Neural cell (in vitro differentiated cells): ENCODE measurements around the gene TENM3. TPM values are rescaled to one million over a fixed set of nuclear protein-coding genes. Genes with fewer than 3 reads are reported as not detected.

Experiments
- H2AFZ ChIP-seq: fragments of 200-600, 300-800 bp; sonication (generic), shearing (Covaris generic); 2 replicates; pipeline ENCODE4 v1.6.0; 2014; ENCODE audit warnings: low read depth, mild to moderate bottlenecking, antibody characterized with exemption, low read length, moderate library complexity
- H3F3A ChIP-seq: fragments of 200-600 bp; shearing (Covaris generic); 2 replicates; pipeline ENCODE4 v1.6.1; 2016; ENCODE audit warnings: mild to moderate bottlenecking, moderate library complexity, mixed read lengths, antibody characterized with exemption, low read length; ENCODE audit not compliant: insufficient read depth, poor library complexity, severe bottlenecking
- H3K27ac ChIP-seq: fragments of 200-600, 300-800 bp; sonication (generic), shearing (Covaris generic); 2 replicates; pipeline ENCODE4 v1.5.1; 2014; ENCODE audit warnings: mild to moderate bottlenecking, low read length, moderate library complexity
- H3K27me3 ChIP-seq: fragments of 300-800, 200-600 bp; sonication (generic), shearing (Covaris generic); 2 replicates; pipeline ENCODE4 v1.6.0; 2014; ENCODE audit warnings: mild to moderate bottlenecking, low read depth, low read length, moderate library complexity; ENCODE audit not compliant: insufficient read depth
- H3K36me3 ChIP-seq: fragments of 300-800, 200-600 bp; sonication (generic), shearing (Covaris generic); 2 replicates; pipeline ENCODE4 v1.5.1; 2014; ENCODE audit warnings: mild to moderate bottlenecking, antibody characterized with exemption, low read length, moderate library complexity; ENCODE audit not compliant: insufficient read depth
- H3K4me2 ChIP-seq: fragments of 300-800, 200-600 bp; sonication (generic), shearing (Covaris generic); 2 replicates; pipeline ENCODE4 v1.6.0; 2014; ENCODE audit warnings: mild to moderate bottlenecking, low read length
- H3K4me3 ChIP-seq: fragments of 300-800, 200-600 bp; sonication (generic), shearing (Covaris generic); 2 replicates; pipeline ENCODE4 v1.5.1; 2014; ENCODE audit warnings: mild to moderate bottlenecking, low read length, moderate library complexity
- H3K79me2 ChIP-seq: fragments of 200-600 bp; shearing (Covaris generic); replicated peaks from 2 replicates; pipeline ENCODE4 v1.6.0; 2014; ENCODE audit warnings: mild to moderate bottlenecking, low read length, moderate library complexity; ENCODE audit not compliant: insufficient read depth
- H3K9ac ChIP-seq: fragments of 300-800, 200-600 bp; sonication (generic), shearing (Covaris generic); 2 replicates; pipeline ENCODE4 v1.6.1; 2016; ENCODE audit warnings: mild to moderate bottlenecking, low read length, mixed read lengths
- H3K9me2 ChIP-seq: fragments of 200-600 bp; shearing (Covaris generic); 2 replicates; pipeline ENCODE4 v1.6.1; 2016; ENCODE audit warnings: mild to moderate bottlenecking, low read length, mixed read lengths; ENCODE audit not compliant: insufficient read depth
- H3K9me3 ChIP-seq: fragments of 200-600, 300-800 bp; sonication (generic), shearing (Covaris generic); 2 replicates; pipeline ENCODE4 v1.6.1; 2016; ENCODE audit warnings: mild to moderate bottlenecking, mixed run types, low read length, moderate library complexity, mixed read lengths
- H4K20me1 ChIP-seq: fragments of 200-600 bp; shearing (Covaris generic); 2 replicates; pipeline ENCODE4 v1.6.1; 2016; ENCODE audit warnings: mild to moderate bottlenecking, mixed run types; ENCODE audit not compliant: insufficient read depth
- EP300 ChIP-seq: fragments of 450-650 bp; conservative IDR thresholded peaks from 2 replicates; pipeline ENCODE4 v1.6.1; 2014; ENCODE audit warnings: antibody characterized with exemption, mild to moderate bottlenecking, moderate library complexity; ENCODE audit not compliant: poor library complexity, severe bottlenecking
- EZH2 ChIP-seq: fragments of 200-600, 300-800 bp; shearing (Covaris generic), sonication (generic); IDR thresholded peaks from 2 replicates; pipeline ENCODE4 v1.6.1; 2014; ENCODE audit warnings: antibody characterized with exemption, low read length, borderline replicate concordance, mild to moderate bottlenecking; ENCODE audit not compliant: insufficient read depth, poor library complexity, severe bottlenecking
- MXI1 ChIP-seq: fragments of 450-650 bp; conservative IDR thresholded peaks from 2 replicates; pipeline ENCODE4 v1.6.1; 2014; ENCODE audit warnings: antibody characterized with exemption, mild to moderate bottlenecking; ENCODE audit not compliant: poor library complexity, severe bottlenecking
- POLR2AphosphoS5 ChIP-seq: IDR thresholded peaks from 2 replicates; pipeline ENCODE4 v1.6.1; 2012
- RAD21 ChIP-seq: fragments of 450-650 bp; conservative IDR thresholded peaks from 2 replicates; pipeline ENCODE4 v1.6.1; 2014; ENCODE audit warnings: antibody characterized with exemption, mild to moderate bottlenecking, moderate library complexity
- REST ChIP-seq: IDR thresholded peaks from 2 replicates; pipeline ENCODE4 v1.6.1; 2012; ENCODE audit warnings: borderline replicate concordance
- SMC3 ChIP-seq: fragments of 450-650 bp; conservative IDR thresholded peaks from 2 replicates; pipeline ENCODE4 v1.6.1; 2014; ENCODE audit warnings: antibody characterized with exemption, mild to moderate bottlenecking, moderate library complexity; ENCODE audit not compliant: poor library complexity
- TAF1 ChIP-seq: IDR thresholded peaks from 2 replicates; pipeline ENCODE4 v1.6.1; 2012; ENCODE audit warnings: low read depth
- polyA plus RNA-seq: library from polyadenylated mRNA; depleted of rRNA; stranded (reverse); fragments of >200 nt; gene quantifications from 2 replicates; pipeline ENCODE4 v1.2.3, GENCODE V29; 2014
- small RNA-seq, 3 experiments: library from RNA; depleted of rRNA; stranded (forward); fragments of <200 nt; gene quantifications; one replicate each; pipeline ENCODE3, GENCODE V24; 2012
- TF ChIP-seq, protein P1 (sequence below): fragments of 450-650 bp; IDR thresholded peaks from 2 replicates; pipeline ENCODE4 v1.5.1; 2014; ENCODE audit warnings: antibody characterized with exemption, mild to moderate bottlenecking, moderate library complexity; ENCODE audit not compliant: poor library complexity, severe bottlenecking

The TENM3 gene
- polyA plus RNA-seq, 1 donor from 2014 or later, result 7.3 TPM

DNA sequence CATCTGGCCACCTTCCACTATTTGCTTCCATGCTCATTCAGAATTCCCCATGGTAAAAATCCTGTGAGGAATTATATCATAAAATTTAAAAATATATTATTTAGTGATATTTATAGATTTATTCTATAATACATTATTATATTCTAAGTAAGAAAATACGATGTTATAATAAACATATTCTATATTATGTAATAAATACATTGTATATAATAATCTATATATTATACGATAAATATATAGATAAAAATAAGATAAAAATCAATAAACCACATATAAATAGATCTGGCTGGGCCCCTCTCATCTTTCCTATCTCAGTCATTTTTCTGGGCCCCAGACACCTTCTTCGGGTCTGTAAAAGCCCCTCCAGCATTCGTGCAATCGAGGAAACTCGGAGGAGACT, 605.5 kb downstream of the TENM3 start:
- Histone ChIP-seq H4K20me1 (no peaks in the 10 kb centered on the region), H3K36me3 (no peaks in the 10 kb centered on the region), H3K9me2 (no peaks in the 10 kb centered on the region), H3K27ac (no peak overlapping the region), H3F3A (no peaks in the 10 kb centered on the region), H3K27me3 (no peaks in the 10 kb centered on the region), H3K4me2 (no peak overlapping the region), H3K4me3 (no peak overlapping the region), H3K9me3 (no peaks in the 10 kb centered on the region), H2AFZ (no peak overlapping the region), H3K9ac (no peak overlapping the region), H3K79me2 (no peaks in the 10 kb centered on the region)
- TF ChIP-seq REST, result no peak
- TF ChIP-seq, protein P1, sequence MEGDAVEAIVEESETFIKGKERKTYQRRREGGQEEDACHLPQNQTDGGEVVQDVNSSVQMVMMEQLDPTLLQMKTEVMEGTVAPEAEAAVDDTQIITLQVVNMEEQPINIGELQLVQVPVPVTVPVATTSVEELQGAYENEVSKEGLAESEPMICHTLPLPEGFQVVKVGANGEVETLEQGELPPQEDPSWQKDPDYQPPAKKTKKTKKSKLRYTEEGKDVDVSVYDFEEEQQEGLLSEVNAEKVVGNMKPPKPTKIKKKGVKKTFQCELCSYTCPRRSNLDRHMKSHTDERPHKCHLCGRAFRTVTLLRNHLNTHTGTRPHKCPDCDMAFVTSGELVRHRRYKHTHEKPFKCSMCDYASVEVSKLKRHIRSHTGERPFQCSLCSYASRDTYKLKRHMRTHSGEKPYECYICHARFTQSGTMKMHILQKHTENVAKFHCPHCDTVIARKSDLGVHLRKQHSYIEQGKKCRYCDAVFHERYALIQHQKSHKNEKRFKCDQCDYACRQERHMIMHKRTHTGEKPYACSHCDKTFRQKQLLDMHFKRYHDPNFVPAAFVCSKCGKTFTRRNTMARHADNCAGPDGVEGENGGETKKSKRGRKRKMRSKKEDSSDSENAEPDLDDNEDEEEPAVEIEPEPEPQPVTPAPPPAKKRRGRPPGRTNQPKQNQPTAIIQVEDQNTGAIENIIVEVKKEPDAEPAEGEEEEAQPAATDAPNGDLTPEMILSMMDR, result no peak
- no peak for TF ChIP-seq RAD21
- no peak for TF ChIP-seq TAF1
- no peak for TF ChIP-seq POLR2AphosphoS5
- TF ChIP-seq EP300, result no peak
- no peak for TF ChIP-seq EZH2
- no peak for TF ChIP-seq MXI1
- no peak for TF ChIP-seq SMC3

Small RNA genes lying within 50 kb of the gene (small RNA-seq; reads per million reads assigned to genes)
- gene RN7SKP67 (0 reads per million in 3 experiments), gene RNU2-34P (0 to 5.9 (median 0.55) reads per million in 3 experiments)
